RWPE2 (cell line): ENCODE data around the gene BANK1.

ENCODE experiments used
- ATAC-seq: fragments of 200-7000 bp; cut with Tn5 transposase; 3 replicates; pipeline ENCODE4 v1.9.1; 2021; ENCODE audit warnings: low read depth
- DNase-seq: peaks from one replicate; pipeline ENCODE4 v3.0.0-alpha.2; 2020; ENCODE audit warnings: low spot score
- H3K27ac ChIP-seq: fragments of 450-650 bp; 2 replicates; pipeline ENCODE4 v1.5.1; 2017; ENCODE audit warnings: mild to moderate bottlenecking; ENCODE audit not compliant: poor library complexity, severe bottlenecking
- H3K27me3 ChIP-seq: fragments of 250-450 bp; sonication (Bioruptor Pico); 2 replicates; pipeline ENCODE4 v1.5.1; 2021; ENCODE audit warnings: mild to moderate bottlenecking, moderate library complexity; ENCODE audit not compliant: insufficient read depth, poor library complexity, severe bottlenecking
- H3K36me3 ChIP-seq: fragments of 250-450 bp; sonication (Bioruptor Pico); 2 replicates; pipeline ENCODE4 v1.5.1; 2020; ENCODE audit warnings: low read depth, mild to moderate bottlenecking, moderate library complexity
- H3K4me1 ChIP-seq: fragments of 250-450 bp; sonication (Bioruptor Pico); 2 replicates; pipeline ENCODE4 v1.5.1; 2021; ENCODE audit warnings: mild to moderate bottlenecking, moderate library complexity; ENCODE audit not compliant: insufficient read depth, poor library complexity, severe bottlenecking
- H3K4me3 ChIP-seq: fragments of 250-450 bp; sonication (Bioruptor Pico); 2 replicates; pipeline ENCODE4 v1.5.1; 2021; ENCODE audit warnings: mild to moderate bottlenecking, moderate library complexity; ENCODE audit not compliant: severe bottlenecking
- H3K9me3 ChIP-seq: fragments of 250-450 bp; sonication (Bioruptor Pico); 2 replicates; pipeline ENCODE4 v1.5.1; 2021; ENCODE audit warnings: mild to moderate bottlenecking, moderate library complexity; ENCODE audit not compliant: severe bottlenecking
- CTCF ChIP-seq: fragments of 450-650 bp; IDR thresholded peaks from one replicate; pipeline ENCODE4 v1.5.1; 2017; ENCODE audit warnings: mild to moderate bottlenecking, moderate library complexity; ENCODE audit not compliant: poor library complexity, severe bottlenecking

Gene BANK1

GRCh38 chr4:101958547-101958946 is 168.0 kb downstream of the BANK1 start:
- Histone ChIP-seq H3K4me3 (no peak overlapping the region), H3K4me1 (peaks cover 14% of the 10 kb centered on the region), H3K27ac (no peak overlapping the region), H3K36me3 (no peaks in the 10 kb centered on the region), H3K9me3 (no peaks in the 10 kb centered on the region), H3K27me3 (no peaks in the 10 kb centered on the region)
- no peak for DNase-seq
- no peak for TF ChIP-seq CTCF
- ATAC-seq, result no peak

- no peak for DNase-seq
- no peak for TF ChIP-seq CTCF
- ATAC-seq, result no peak
- Histone ChIP-seq H3K36me3 (no peaks in the 10 kb centered on the region), H3K4me3 (no peak overlapping the region), H3K27ac (no peak overlapping the region), H3K4me1 (no peaks in the 10 kb centered on the region), H3K27me3 (no peaks in the 10 kb centered on the region), H3K9me3 (no peaks in the 10 kb centered on the region)
These were observed 169.9 kb downstream of the BANK1 start for GRCh38 chr4:101960431-101960830.

GRCh38 chr4:101961144-101961543 is 170.6 kb downstream of the BANK1 start:
- ATAC-seq, result no peak
- Histone ChIP-seq H3K27ac (no peak overlapping the region), H3K27me3 (no peaks in the 10 kb centered on the region), H3K4me1 (no peaks in the 10 kb centered on the region), H3K36me3 (no peaks in the 10 kb centered on the region), H3K4me3 (no peak overlapping the region), H3K9me3 (no peaks in the 10 kb centered on the region)
- no peak for TF ChIP-seq CTCF
- no peak for DNase-seq

GRCh38 chr4:101967697-101968346 is 177.3 kb downstream of the BANK1 start:
- Histone ChIP-seq H3K27me3 (no peaks in the 10 kb centered on the region), H3K4me1 (peaks cover 5% of the 10 kb centered on the region), H3K36me3 (no peaks in the 10 kb centered on the region), H3K27ac (no peak overlapping the region), H3K4me3 (no peak overlapping the region), H3K9me3 (no peaks in the 10 kb centered on the region)
- ATAC-seq (no peak), DNase-seq (no peak)
- no peak for TF ChIP-seq CTCF

- no peak for DNase-seq
- Histone ChIP-seq H3K4me3 (no peak overlapping the region), H3K9me3 (no peaks in the 10 kb centered on the region), H3K4me1 (peaks cover 11% of the 10 kb centered on the region), H3K27me3 (no peaks in the 10 kb centered on the region), H3K27ac (no peak overlapping the region), H3K36me3 (no peaks in the 10 kb centered on the region)
- no peak for ATAC-seq
- TF ChIP-seq CTCF, result no peak
These were observed 177.8 kb downstream of the BANK1 start for GRCh38 chr4:101968364-101968763.
